HG02610 (cell line): ENCODE data around the gene ILF3.
"Not testable (repeated sequence)": the region's sequence is repeated elsewhere in the genome, so short reads cannot be mapped to it uniquely, and the experiment has no call there.

Experiments used
- ATAC-seq: cut with Tn5 transposase; IDR thresholded peaks from one replicate; pipeline ENCODE4 v1.9.1; 2021; ENCODE audit warnings: mild to moderate bottlenecking, moderate library complexity; ENCODE audit not compliant: unreplicated experiment

ILF3 gene

GRCh38 chr19:10642473-10643171 lies 11.5 kb upstream of the ILF3 start:
- no peak for ATAC-seq

GRCh38 chr19:10643172-10643967 lies 10.8 kb upstream of the ILF3 start:
- ATAC-seq: no peak

- no peak for ATAC-seq
Observed at GRCh38 chr19:10643968-10644259, 10.2 kb upstream of the ILF3 start.

- no peak for ATAC-seq
Observed at GRCh38 chr19:10644260-10645007, 9.7 kb upstream of the ILF3 start.

GRCh38 chr19:10646456-10647159 lies 7.5 kb upstream of the ILF3 start:
- no peak for ATAC-seq

GRCh38 chr19:10648360-10648759 lies 5.8 kb upstream of the ILF3 start:
- ATAC-seq: no peak

GRCh38 chr19:10651851-10652250 lies 2.3 kb upstream of the ILF3 start:
- no peak for ATAC-seq

- no peak for ATAC-seq
Observed at GRCh38 chr19:10653482-10653731, 739 bp upstream of the ILF3 start.

- ATAC-seq: no peak
Observed at GRCh38 chr19:10654610-10655456, 687 bp downstream of the ILF3 start.

GRCh38 chr19:10655457-10656312 lies 1.5 kb downstream of the ILF3 start:
- no peak for ATAC-seq

GRCh38 chr19:10660346-10660745 lies 6.2 kb downstream of the ILF3 start:
- ATAC-seq: no peak

GRCh38 chr19:10661946-10662345 lies 7.8 kb downstream of the ILF3 start:
- no peak for ATAC-seq

GRCh38 chr19:10662384-10663251 lies 8.5 kb downstream of the ILF3 start:
- no peak for ATAC-seq

- ATAC-seq: not testable (repeated sequence)
Observed at GRCh38 chr19:10663252-10663563, 9.1 kb downstream of the ILF3 start.

- ATAC-seq: no peak
Observed at GRCh38 chr19:10667867-10668266, 13.7 kb downstream of the ILF3 start.

GRCh38 chr19:10669246-10669645 lies 15.1 kb downstream of the ILF3 start:
- ATAC-seq: no peak

- ATAC-seq: no peak
Observed at GRCh38 chr19:10670182-10670581, 16.0 kb downstream of the ILF3 start.

- ATAC-seq: no peak
Observed at GRCh38 chr19:10670876-10671804, 17.0 kb downstream of the ILF3 start.
